GM23248 (cell line): ENCODE data around the gene RGMA. TPM values are rescaled to one million over a fixed set of nuclear protein-coding genes. Genes with fewer than 3 reads are reported as not detected.

Source experiments
- DNase-seq: peaks from one replicate; pipeline ENCODE4 v3.0.0-alpha.2; 2015
- H2AFZ ChIP-seq: fragments of 200-600 bp; sonication (generic); 2 replicates; pipeline ENCODE4 v1.6.1; 2016; ENCODE audit warnings: antibody characterized with exemption
- H3F3A ChIP-seq: fragments of 200-600 bp; sonication (generic); 2 replicates; pipeline ENCODE4 v1.6.1; 2016; ENCODE audit warnings: mild to moderate bottlenecking, antibody characterized with exemption, mixed run types; ENCODE audit not compliant: insufficient read depth
- H3K27ac ChIP-seq: fragments of 200-600 bp; sonication (generic); 2 replicates; pipeline ENCODE4 v1.5.1; 2016; ENCODE audit warnings: mild to moderate bottlenecking
- H3K27me3 ChIP-seq: fragments of 200-600 bp; sonication (generic); replicated peaks from 2 replicates; pipeline ENCODE4 v1.6.1; 2016; ENCODE audit warnings: mild to moderate bottlenecking; ENCODE audit not compliant: insufficient read depth
- H3K36me3 ChIP-seq: fragments of 200-600 bp; sonication (generic); 2 replicates; pipeline ENCODE4 v1.6.1; 2016; ENCODE audit warnings: low read depth, mild to moderate bottlenecking
- H3K4me1 ChIP-seq: fragments of 200-600 bp; sonication (generic); 2 replicates; pipeline ENCODE4 v1.6.1; 2016; ENCODE audit warnings: mild to moderate bottlenecking; ENCODE audit not compliant: insufficient read depth
- H3K4me2 ChIP-seq: fragments of 200-600 bp; sonication (generic); one replicate; pipeline ENCODE4 v1.6.1; 2016; ENCODE audit warnings: mild to moderate bottlenecking; ENCODE audit not compliant: unreplicated experiment
- H3K4me3 ChIP-seq: fragments of 200-600 bp; sonication (generic); 2 replicates; pipeline ENCODE4 v1.5.1; 2016; ENCODE audit warnings: mild to moderate bottlenecking
- H3K79me2 ChIP-seq: fragments of 200-600 bp; sonication (generic); 2 replicates; pipeline ENCODE4 v1.6.1; 2016; ENCODE audit warnings: mild to moderate bottlenecking; ENCODE audit not compliant: insufficient read depth
- H3K9ac ChIP-seq: fragments of 200-600 bp; sonication (generic); 2 replicates; pipeline ENCODE4 v1.6.1; 2016; ENCODE audit warnings: mild to moderate bottlenecking
- H3K9me2 ChIP-seq: fragments of 200-600 bp; sonication (generic); 2 replicates; pipeline ENCODE4 v1.6.1; 2016; ENCODE audit warnings: mixed run types, mild to moderate bottlenecking, moderate library complexity; ENCODE audit not compliant: insufficient read depth
- H3K9me3 ChIP-seq: fragments of 200-600 bp; sonication (generic); one replicate; pipeline ENCODE4 v1.6.1; 2017; ENCODE audit warnings: low read depth
- H4K20me1 ChIP-seq: fragments of 200-600 bp; sonication (generic); 2 replicates; pipeline ENCODE4 v1.6.0; 2016; ENCODE audit not compliant: insufficient read depth
- EZH2 ChIP-seq: fragments of 200-600 bp; sonication (generic); IDR thresholded peaks from 2 replicates; pipeline ENCODE4 v1.6.1; 2018; ENCODE audit warnings: antibody characterized with exemption, mild to moderate bottlenecking; ENCODE audit not compliant: insufficient read depth, poor library complexity, severe bottlenecking
- EZH2phosphoT487 ChIP-seq: fragments of 200-600 bp; sonication (generic); IDR thresholded peaks from 2 replicates; pipeline ENCODE4 v1.6.1; 2018; ENCODE audit warnings: antibody characterized with exemption, moderate library complexity, mild to moderate bottlenecking, low read depth; ENCODE audit not compliant: insufficient read depth
- WGBS, 2 experiments: methylation state at CpG; one replicate each; pipeline ENCODE4 v1.1.6; 2015 to 2017; ENCODE audit warnings: low lambda C conversion rate in 2 of 2, low coverage in 1 of 2; ENCODE audit errors: missing lambda C conversion rate in 2 of 2; 5-methylcytosine and 5-hydroxymethylcytosine counted together
- in situ Hi-C: fragments of 300-500 bp; cut with MboI; formaldehyde crosslinking; loops from 2 replicates; pipeline ENCODE4 v1.15.0; 2020
- polyA plus RNA-seq: library from polyadenylated mRNA; unstranded; fragments of >200 nt; fragmentation: Nextera tagmentation; extraction: Ambion mirVana; gene quantifications from 2 replicates; pipeline ENCODE4 v1.2.1, GENCODE V29; 2016
- total RNA-seq: library from RNA; depleted of rRNA; stranded (reverse); fragments of >200 nt; shearing (Covaris generic); gene quantifications from 2 replicates; pipeline ENCODE4 v1.2.3, GENCODE V29; 2014

Gene RGMA
- total and polyA plus RNA-seq, 2 experiments from 2014 or later = 0.76 to 0.84 TPM

GRCh38 chr15:93057618-93058017 lies 31.4 kb downstream of the RGMA start:
- H3F3A ChIP-seq = peaks cover 5% of the 10 kb centered on the region; the same call in 1 of the 2 replicates
- TF ChIP-seq EZH2phosphoT487 (no peak), EZH2 (no peak)
- WGBS, 2 experiments = 81 to 86% methylated on average over 8 of the region's 8 CpGs
- H3K36me3 ChIP-seq = no peaks in the 10 kb centered on the region
- DNase-seq = no peak
- H3K9me2 ChIP-seq = no peaks in the 10 kb centered on the region
- H3K9me3 ChIP-seq = no peaks in the 10 kb centered on the region
- H3K27ac ChIP-seq = no peak overlapping the region
- H3K9ac ChIP-seq = no peak overlapping the region
- H3K4me1 ChIP-seq = peaks cover 9% of the 10 kb centered on the region
- no peaks in the 10 kb centered on the region for H4K20me1 ChIP-seq
- no peak overlapping the region for H3K4me2 ChIP-seq
- in situ Hi-C loops = no loop called here
- no peak overlapping the region for H3K4me3 ChIP-seq
- H3K27me3 ChIP-seq = no peaks in the 10 kb centered on the region
- H2AFZ ChIP-seq = no peak overlapping the region
- no peaks in the 10 kb centered on the region for H3K79me2 ChIP-seq

DNA sequence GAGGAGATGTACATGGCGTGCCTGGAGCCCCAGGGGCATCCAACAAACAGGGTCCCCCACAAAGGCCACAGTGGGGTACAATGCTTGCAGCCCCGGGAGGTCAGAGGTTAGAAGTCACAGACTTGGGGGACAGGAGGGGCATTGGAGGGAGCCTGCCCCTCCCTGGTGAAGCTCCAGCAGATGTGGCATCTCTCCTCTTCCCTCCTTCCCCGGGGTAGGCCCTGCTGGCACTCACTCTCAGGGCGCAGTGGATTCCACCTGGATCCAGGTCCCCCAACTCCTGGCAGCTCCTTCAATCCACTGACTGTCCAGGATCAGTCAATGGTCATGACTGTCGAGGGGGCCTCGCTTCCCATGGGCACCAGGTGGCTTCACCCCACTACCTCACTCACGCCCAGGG lies 32.2 kb downstream of the RGMA start:
- no peaks in the 10 kb centered on the region for H3K36me3 ChIP-seq
- no peak overlapping the region for H3K4me3 ChIP-seq
- H3K27ac ChIP-seq = no peak overlapping the region
- in situ Hi-C loops = no loop called here
- WGBS, 2 experiments = 80 to 89% methylated on average over 7 of the region's 7 CpGs
- H3K27me3 ChIP-seq = no peaks in the 10 kb centered on the region
- H2AFZ ChIP-seq = no peak overlapping the region
- no peaks in the 10 kb centered on the region for H3K9me2 ChIP-seq
- H3K9ac ChIP-seq = no peak overlapping the region
- DNase-seq = no peak
- no peak for TF ChIP-seq EZH2
- no peak for TF ChIP-seq EZH2phosphoT487
- H3F3A ChIP-seq = peaks cover 5% of the 10 kb centered on the region; the same call in 1 of the 2 replicates
- H3K9me3 ChIP-seq = no peaks in the 10 kb centered on the region
- no peaks in the 10 kb centered on the region for H4K20me1 ChIP-seq
- no peak overlapping the region for H3K4me2 ChIP-seq
- H3K4me1 ChIP-seq = peaks cover 6% of the 10 kb centered on the region
- H3K79me2 ChIP-seq = no peaks in the 10 kb centered on the region

DNA sequence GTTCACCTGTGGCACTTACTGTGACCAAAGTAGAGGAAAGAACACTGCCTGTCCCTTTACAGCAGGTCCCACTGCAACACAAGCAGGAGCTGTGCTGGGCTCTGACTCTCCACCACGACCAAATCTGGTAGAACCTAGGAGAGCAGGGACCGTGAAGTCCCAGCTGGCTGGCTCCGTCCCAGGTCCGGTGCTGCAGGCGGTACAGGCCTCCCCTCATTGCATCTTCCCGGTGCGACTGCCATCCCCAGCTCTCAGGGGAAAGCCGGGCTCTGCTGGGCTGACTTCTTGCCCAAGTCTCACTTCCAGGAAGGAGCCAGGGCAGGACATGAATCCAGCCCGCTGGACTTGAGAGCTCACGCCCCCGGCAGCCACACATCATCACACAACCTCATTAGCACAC lies 33.8 kb downstream of the RGMA start:
- Histone ChIP-seq H3K9me3 (no peaks in the 10 kb centered on the region), H3K36me3 (no peaks in the 10 kb centered on the region), H3K27ac (no peak overlapping the region), H3F3A (no peaks in the 10 kb centered on the region), H3K79me2 (no peaks in the 10 kb centered on the region), H3K9me2 (no peaks in the 10 kb centered on the region), H4K20me1 (no peaks in the 10 kb centered on the region), H3K9ac (no peak overlapping the region), H3K4me2 (no peak overlapping the region), H3K4me1 (no peaks in the 10 kb centered on the region), H3K4me3 (no peak overlapping the region), H2AFZ (no peak overlapping the region), H3K27me3 (no peaks in the 10 kb centered on the region)
- in situ Hi-C loops = no loop called here
- 68 to 69% methylated on average over 11 of the region's 11 CpGs for WGBS, 2 experiments
- no peak for DNase-seq
- TF ChIP-seq EZH2phosphoT487 (no peak), EZH2 (no peak)

DNA sequence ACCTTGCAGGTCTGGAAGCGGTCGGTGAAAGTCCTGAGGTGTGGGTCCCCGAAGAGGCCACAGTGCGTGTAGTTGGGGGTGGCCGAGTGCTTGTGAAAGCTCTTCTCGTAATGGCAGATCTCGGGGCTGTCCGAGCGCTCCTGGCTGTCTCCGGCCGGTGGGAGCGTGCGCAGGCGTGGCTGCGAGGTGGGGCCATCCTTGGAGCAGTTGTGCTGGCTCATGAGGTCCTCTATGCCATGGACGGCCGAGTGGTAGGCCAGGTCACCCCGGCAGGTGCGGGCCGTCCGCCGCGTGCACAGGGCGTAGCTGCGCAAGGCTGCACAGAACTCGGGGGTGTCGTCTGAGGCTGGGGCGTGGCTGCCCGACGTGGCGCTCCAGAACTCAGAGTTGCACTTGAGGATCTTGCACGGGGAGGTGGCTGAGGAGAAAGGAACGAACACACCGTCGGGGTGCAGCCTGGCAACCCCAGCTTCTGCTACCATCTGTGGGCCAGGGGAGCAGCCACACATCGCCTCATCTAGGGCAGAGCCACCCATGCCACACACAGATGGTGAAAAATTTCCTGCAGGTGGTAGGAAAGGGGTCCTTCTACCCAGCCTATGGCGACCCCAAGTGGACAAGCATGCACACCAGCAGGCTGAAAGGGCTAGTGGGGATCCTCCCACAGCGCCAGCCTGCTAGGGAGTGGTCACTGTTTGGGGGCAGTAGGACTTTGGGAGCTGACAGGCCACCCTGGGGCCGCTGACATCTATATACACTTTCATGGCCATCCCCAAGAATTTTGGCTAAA lies 36.7 kb downstream of the RGMA start:
- TF ChIP-seq EZH2 = no peak
- no peak for TF ChIP-seq EZH2phosphoT487
- WGBS, 2 experiments = 85% methylated on average over 35 to 39 of the region's 39 CpGs
- Histone ChIP-seq H3K27ac (no peak overlapping the region), H2AFZ (no peak overlapping the region), H3K9me2 (no peaks in the 10 kb centered on the region), H3K9me3 (no peaks in the 10 kb centered on the region), H3K4me1 (no peaks in the 10 kb centered on the region), H3K27me3 (no peaks in the 10 kb centered on the region), H3K36me3 (no peaks in the 10 kb centered on the region), H3K79me2 (no peaks in the 10 kb centered on the region), H3F3A (no peaks in the 10 kb centered on the region), H3K4me3 (no peak overlapping the region), H3K4me2 (no peak overlapping the region), H3K9ac (no peak overlapping the region), H4K20me1 (no peaks in the 10 kb centered on the region)
- in situ Hi-C loops = no loop called here
- no peak for DNase-seq
